IMR-90 (cell line): ENCODE data around the gene CD81.

Source experiments
- CEBPB ChIP-seq: IDR thresholded peaks from 2 replicates; pipeline ENCODE4 v1.6.1; 2012; ENCODE audit warnings: low read depth, low read length, improper control_type of control experiment
- CHD1 ChIP-seq: IDR thresholded peaks from 2 replicates; pipeline ENCODE4 v1.6.1; 2012; ENCODE audit warnings: low read depth, low read length, improper control_type of control experiment
- MAFK ChIP-seq: IDR thresholded peaks from 2 replicates; pipeline ENCODE4 v1.6.1; 2012; ENCODE audit warnings: low read depth, low read length, improper control_type of control experiment
- NFE2L2 ChIP-seq: fragments of 150-350 bp; IDR thresholded peaks from 2 replicates; pipeline ENCODE4 v1.6.1; 2016; ENCODE audit warnings: low read depth, mild to moderate bottlenecking, low read length
- POLR2A ChIP-seq: IDR thresholded peaks from 2 replicates; pipeline ENCODE4 v1.6.1; 2012; ENCODE audit warnings: mild to moderate bottlenecking, low read depth, low read length
- RFX5 ChIP-seq: IDR thresholded peaks from 2 replicates; pipeline ENCODE4 v1.8.0; 2012; ENCODE audit warnings: low read depth, mild to moderate bottlenecking, low read length, moderate library complexity
- SMC3 ChIP-seq: fragments of 150-350 bp; IDR thresholded peaks from 2 replicates; pipeline ENCODE4 v1.6.1; 2016; ENCODE audit warnings: low read depth, mild to moderate bottlenecking, antibody characterized with exemption, low read length, moderate library complexity
- TF ChIP-seq, protein P1 (sequence below): fragments of 150-350 bp; IDR thresholded peaks from 2 replicates; pipeline ENCODE4 v1.6.1; 2017; ENCODE audit warnings: mild to moderate bottlenecking, antibody characterized with exemption, low read length, low read depth
- TF ChIP-seq, protein P2 (sequence below): conservative IDR thresholded peaks from 2 replicates; pipeline ENCODE4 v1.5.1; 2012; ENCODE audit warnings: mild to moderate bottlenecking, low read depth, low read length, improper control_type of control experiment
- TF ChIP-seq, protein P3 (sequence below): fragments of 150-350 bp; IDR thresholded peaks from 2 replicates; pipeline ENCODE4 v1.6.1; 2016; ENCODE audit warnings: low read depth, mild to moderate bottlenecking, low read length, moderate library complexity, borderline replicate concordance

DNA sequence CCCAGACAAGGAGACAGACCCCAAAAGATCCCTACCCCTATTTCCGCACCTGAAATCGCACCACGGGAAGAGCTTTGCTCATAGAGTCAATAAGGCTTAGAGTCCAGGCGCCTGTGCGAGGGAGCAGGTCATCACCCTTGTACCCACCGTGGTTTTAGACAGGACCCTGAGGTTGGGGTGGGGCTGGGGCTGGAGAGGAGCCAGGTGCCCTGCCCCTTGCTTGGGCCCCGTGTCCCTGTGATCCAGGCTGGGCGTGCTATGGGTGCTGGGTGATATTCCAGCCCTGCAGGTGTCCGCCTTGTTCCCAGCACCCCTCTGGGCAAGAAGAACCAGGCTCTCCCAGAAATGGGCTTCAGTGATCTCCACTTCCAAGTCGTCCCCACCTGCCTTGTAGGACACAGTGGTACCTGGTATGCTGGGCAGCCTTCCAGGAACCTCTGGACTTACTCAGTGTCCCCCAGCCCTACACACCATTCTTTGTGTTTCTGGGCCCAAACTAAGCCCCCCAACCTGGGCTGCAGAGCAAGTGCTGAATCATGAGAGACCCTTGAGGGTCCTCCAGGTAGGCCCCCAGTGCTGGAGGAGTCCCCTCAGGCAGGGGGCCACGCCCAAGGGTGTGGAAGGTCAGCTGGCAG is 4.5 kb downstream of the CD81 start:
- TF ChIP-seq CEBPB (no peak), CHD1 (no peak), POLR2A (no peak), RFX5 (no peak), MAFK (no peak), NFE2L2 (no peak), SMC3 (no peak)
- TF ChIP-seq, protein P1, sequence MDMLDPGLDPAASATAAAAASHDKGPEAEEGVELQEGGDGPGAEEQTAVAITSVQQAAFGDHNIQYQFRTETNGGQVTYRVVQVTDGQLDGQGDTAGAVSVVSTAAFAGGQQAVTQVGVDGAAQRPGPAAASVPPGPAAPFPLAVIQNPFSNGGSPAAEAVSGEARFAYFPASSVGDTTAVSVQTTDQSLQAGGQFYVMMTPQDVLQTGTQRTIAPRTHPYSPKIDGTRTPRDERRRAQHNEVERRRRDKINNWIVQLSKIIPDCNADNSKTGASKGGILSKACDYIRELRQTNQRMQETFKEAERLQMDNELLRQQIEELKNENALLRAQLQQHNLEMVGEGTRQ = no peak
- TF ChIP-seq, protein P2, sequence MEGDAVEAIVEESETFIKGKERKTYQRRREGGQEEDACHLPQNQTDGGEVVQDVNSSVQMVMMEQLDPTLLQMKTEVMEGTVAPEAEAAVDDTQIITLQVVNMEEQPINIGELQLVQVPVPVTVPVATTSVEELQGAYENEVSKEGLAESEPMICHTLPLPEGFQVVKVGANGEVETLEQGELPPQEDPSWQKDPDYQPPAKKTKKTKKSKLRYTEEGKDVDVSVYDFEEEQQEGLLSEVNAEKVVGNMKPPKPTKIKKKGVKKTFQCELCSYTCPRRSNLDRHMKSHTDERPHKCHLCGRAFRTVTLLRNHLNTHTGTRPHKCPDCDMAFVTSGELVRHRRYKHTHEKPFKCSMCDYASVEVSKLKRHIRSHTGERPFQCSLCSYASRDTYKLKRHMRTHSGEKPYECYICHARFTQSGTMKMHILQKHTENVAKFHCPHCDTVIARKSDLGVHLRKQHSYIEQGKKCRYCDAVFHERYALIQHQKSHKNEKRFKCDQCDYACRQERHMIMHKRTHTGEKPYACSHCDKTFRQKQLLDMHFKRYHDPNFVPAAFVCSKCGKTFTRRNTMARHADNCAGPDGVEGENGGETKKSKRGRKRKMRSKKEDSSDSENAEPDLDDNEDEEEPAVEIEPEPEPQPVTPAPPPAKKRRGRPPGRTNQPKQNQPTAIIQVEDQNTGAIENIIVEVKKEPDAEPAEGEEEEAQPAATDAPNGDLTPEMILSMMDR = no peak
- TF ChIP-seq, protein P3, sequence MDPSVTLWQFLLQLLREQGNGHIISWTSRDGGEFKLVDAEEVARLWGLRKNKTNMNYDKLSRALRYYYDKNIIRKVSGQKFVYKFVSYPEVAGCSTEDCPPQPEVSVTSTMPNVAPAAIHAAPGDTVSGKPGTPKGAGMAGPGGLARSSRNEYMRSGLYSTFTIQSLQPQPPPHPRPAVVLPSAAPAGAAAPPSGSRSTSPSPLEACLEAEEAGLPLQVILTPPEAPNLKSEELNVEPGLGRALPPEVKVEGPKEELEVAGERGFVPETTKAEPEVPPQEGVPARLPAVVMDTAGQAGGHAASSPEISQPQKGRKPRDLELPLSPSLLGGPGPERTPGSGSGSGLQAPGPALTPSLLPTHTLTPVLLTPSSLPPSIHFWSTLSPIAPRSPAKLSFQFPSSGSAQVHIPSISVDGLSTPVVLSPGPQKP = no peak
